ENCODE data around the gene PACSIN3.

PACSIN3 gene

GRCh38 chr11:47164321-47164720, 21.9 kb downstream of the PACSIN3 start:
- no peak for DNase-seq (ENCODE audit: low read depth)
- TF ChIP-seq CTCF (conservative IDR thresholded peaks at IDR 0.05; ENCODE audit: low read length), result no peak
- H3K4me3 ChIP-seq (ENCODE audit: low read length), result no peak overlapping the region

GRCh38 chr11:47163898-47164297, 22.3 kb downstream of the PACSIN3 start:
- no peak overlapping the region for H3K4me3 ChIP-seq (ENCODE audit: low read length)
- no peak for DNase-seq (ENCODE audit: low read depth)
- no peak for TF ChIP-seq CTCF (conservative IDR thresholded peaks at IDR 0.05; ENCODE audit: low read length)

- TF ChIP-seq CTCF (conservative IDR thresholded peaks at IDR 0.05; ENCODE audit: low read length), result no peak
- H3K4me3 ChIP-seq (ENCODE audit: low read length), result no peak overlapping the region
- no peak for DNase-seq (ENCODE audit: low read depth)
Observed at GRCh38 chr11:47163193-47163592, 23.0 kb downstream of the PACSIN3 start.

GRCh38 chr11:47162426-47162825, 23.8 kb downstream of the PACSIN3 start:
- no peak overlapping the region for H3K4me3 ChIP-seq (ENCODE audit: low read length)
- TF ChIP-seq CTCF (conservative IDR thresholded peaks at IDR 0.05; ENCODE audit: low read length), result no peak
- DNase-seq (ENCODE audit: low read depth), result no peak

- TF ChIP-seq CTCF (conservative IDR thresholded peaks at IDR 0.05; ENCODE audit: low read length), result no peak
- H3K4me3 ChIP-seq (ENCODE audit: low read length), result no peak overlapping the region
- no peak for DNase-seq (ENCODE audit: low read depth)
Observed at GRCh38 chr11:47161890-47162289, 24.3 kb downstream of the PACSIN3 start.

GRCh38 chr11:47161134-47161854, 24.9 kb downstream of the PACSIN3 start:
- TF ChIP-seq CTCF (conservative IDR thresholded peaks at IDR 0.05; ENCODE audit: low read length), result peak; percentile 82
- no peak overlapping the region for H3K4me3 ChIP-seq (ENCODE audit: low read length)
- peak; percentile 71 for DNase-seq (ENCODE audit: low read depth)

GRCh38 chr11:47160753-47161133, 25.5 kb downstream of the PACSIN3 start:
- TF ChIP-seq CTCF (conservative IDR thresholded peaks at IDR 0.05; ENCODE audit: low read length), result no peak
- no peak overlapping the region for H3K4me3 ChIP-seq (ENCODE audit: low read length)
- DNase-seq (ENCODE audit: low read depth), result no peak

Measured in AG10803 (cell line).